ENCODE data around the gene PEAK1.

The PEAK1 gene

GRCh38 chr15:77148191-77148590, 271.7 kb downstream of the PEAK1 start:
- Histone ChIP-seq H3K56ac (ENCODE audit: low read length) (no peak overlapping the region), H3K4me2 (ENCODE audit: low read length) (no peak overlapping the region), H3K36me3 (ENCODE audit: control insufficient read depth, insufficient read depth, low read length) (no peaks in the 10 kb centered on the region), H3K4me1 (ENCODE audit: control insufficient read depth, low read depth, low read length) (peaks cover 5% of the 10 kb centered on the region), H3K4ac (ENCODE audit: low read depth, low read length) (no peak overlapping the region), H2AK5ac (ENCODE audit: low read length) (no peak overlapping the region), H3K23ac (ENCODE audit: low read length) (no peak overlapping the region), H3K4me3 (ENCODE audit: low read length) (no peak overlapping the region), H4K8ac (ENCODE audit: low read depth, low read length) (no peak overlapping the region), H3K27ac (ENCODE audit: low read depth, low read length) (no peak overlapping the region), H3K79me1 (ENCODE audit: low read length) (no peaks in the 10 kb centered on the region), H2BK120ac (ENCODE audit: low read depth, low read length) (no peak overlapping the region), H2BK5ac (ENCODE audit: low read length) (no peak overlapping the region), H3K27me3 (ENCODE audit: insufficient read depth, low read length, poor library complexity) (no peaks in the 10 kb centered on the region), H3K18ac (ENCODE audit: low read length) (no peak overlapping the region), H4K5ac (ENCODE audit: low read length) (no peak overlapping the region), H3K9ac (ENCODE audit: low read length) (no peak overlapping the region), H2BK15ac (replicated peaks; ENCODE audit: low read depth) (no peak overlapping the region), H3K79me2 (ENCODE audit: control insufficient read depth, insufficient read depth, low read length) (no peaks in the 10 kb centered on the region)
- WGBS (ENCODE audit: extremely low coverage, insufficient coverage, low lambda C conversion rate) = no CpG with 5 or more reads among the region's 2 CpGs
- DNase-seq = no peak

DNA sequence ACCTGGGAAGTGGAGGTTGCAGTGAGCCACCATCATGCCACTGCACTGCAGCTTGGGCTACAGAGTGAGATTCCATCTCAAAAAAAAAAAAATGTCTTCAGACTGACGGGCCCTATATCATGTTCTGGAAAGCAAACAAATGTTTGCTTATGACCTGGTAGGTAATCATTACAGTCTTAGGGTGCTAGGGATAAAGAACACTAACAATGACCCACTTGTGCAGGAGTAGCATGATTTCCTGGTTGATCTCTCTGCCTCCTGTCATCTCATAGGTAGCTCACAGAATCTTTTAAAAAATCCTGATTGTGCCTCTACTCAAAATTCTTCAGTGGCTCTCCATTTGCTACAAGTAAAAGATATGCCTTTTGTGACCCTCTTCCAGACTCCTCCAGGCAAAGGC, 274.5 kb downstream of the PEAK1 start:
- no CpG with 5 or more reads among the region's 1 CpG for WGBS (ENCODE audit: extremely low coverage, insufficient coverage, low lambda C conversion rate)
- Histone ChIP-seq H3K18ac (ENCODE audit: low read length) (no peak overlapping the region), H3K4me1 (ENCODE audit: control insufficient read depth, low read depth, low read length) (peaks cover 5% of the 10 kb centered on the region), H3K56ac (ENCODE audit: low read length) (no peak overlapping the region), H4K5ac (ENCODE audit: low read length) (no peak overlapping the region), H2BK15ac (replicated peaks; ENCODE audit: low read depth) (no peak overlapping the region), H3K79me2 (ENCODE audit: control insufficient read depth, insufficient read depth, low read length) (no peaks in the 10 kb centered on the region), H2BK5ac (ENCODE audit: low read length) (no peak overlapping the region), H3K4me2 (ENCODE audit: low read length) (no peak overlapping the region), H3K36me3 (ENCODE audit: control insufficient read depth, insufficient read depth, low read length) (no peaks in the 10 kb centered on the region), H3K4me3 (ENCODE audit: low read length) (no peak overlapping the region), H2AK5ac (ENCODE audit: low read length) (no peak overlapping the region), H2BK120ac (ENCODE audit: low read depth, low read length) (no peak overlapping the region), H3K23ac (ENCODE audit: low read length) (no peak overlapping the region), H4K8ac (ENCODE audit: low read depth, low read length) (no peak overlapping the region), H3K27ac (ENCODE audit: low read depth, low read length) (no peak overlapping the region), H3K79me1 (ENCODE audit: low read length) (no peaks in the 10 kb centered on the region), H3K4ac (ENCODE audit: low read depth, low read length) (no peak overlapping the region), H3K9ac (ENCODE audit: low read length) (no peak overlapping the region), H3K27me3 (ENCODE audit: insufficient read depth, low read length, poor library complexity) (no peaks in the 10 kb centered on the region)
- no peak for DNase-seq

DNA sequence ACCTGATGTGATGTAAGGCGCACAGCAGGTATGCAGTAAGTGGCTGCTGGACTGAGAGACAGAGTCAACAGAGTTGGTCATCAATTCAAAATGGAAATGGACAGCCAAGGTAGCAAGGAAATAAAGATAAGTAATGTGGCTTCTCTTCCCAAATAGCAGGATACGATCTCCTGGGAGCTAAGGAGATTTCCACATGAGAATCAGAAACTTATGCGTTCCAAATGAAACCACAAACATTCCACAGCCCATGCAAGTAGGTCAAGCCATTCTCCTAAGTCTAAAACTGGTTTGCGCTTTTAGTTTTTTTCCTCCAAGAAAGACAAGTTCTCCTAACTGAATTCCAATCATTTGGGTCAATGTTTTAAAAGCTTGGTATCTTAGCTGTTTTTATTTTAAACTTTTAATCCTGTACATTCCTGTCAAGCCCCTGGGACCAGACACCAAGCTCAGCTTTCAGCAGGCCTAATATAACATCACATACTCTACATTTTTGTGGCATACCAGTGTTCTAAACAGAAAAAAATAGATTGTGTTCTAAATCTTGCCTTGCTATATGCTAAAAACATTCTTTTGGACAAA, 275.3 kb downstream of the PEAK1 start:
- Histone ChIP-seq H3K56ac (ENCODE audit: low read length) (no peak overlapping the region), H4K5ac (ENCODE audit: low read length) (no peak overlapping the region), H3K4ac (ENCODE audit: low read depth, low read length) (no peak overlapping the region), H3K4me1 (ENCODE audit: control insufficient read depth, low read depth, low read length) (peaks cover 5% of the 10 kb centered on the region), H3K23ac (ENCODE audit: low read length) (no peak overlapping the region), H3K4me2 (ENCODE audit: low read length) (no peak overlapping the region), H2BK5ac (ENCODE audit: low read length) (no peak overlapping the region), H2AK5ac (ENCODE audit: low read length) (no peak overlapping the region), H3K9ac (ENCODE audit: low read length) (no peak overlapping the region), H3K36me3 (ENCODE audit: control insufficient read depth, insufficient read depth, low read length) (no peaks in the 10 kb centered on the region), H3K27me3 (ENCODE audit: insufficient read depth, low read length, poor library complexity) (no peaks in the 10 kb centered on the region), H4K8ac (ENCODE audit: low read depth, low read length) (no peak overlapping the region), H3K79me2 (ENCODE audit: control insufficient read depth, insufficient read depth, low read length) (no peaks in the 10 kb centered on the region), H3K18ac (ENCODE audit: low read length) (no peak overlapping the region), H3K27ac (ENCODE audit: low read depth, low read length) (no peak overlapping the region), H3K79me1 (ENCODE audit: low read length) (no peaks in the 10 kb centered on the region), H2BK120ac (ENCODE audit: low read depth, low read length) (no peak overlapping the region), H2BK15ac (replicated peaks; ENCODE audit: low read depth) (no peak overlapping the region), H3K4me3 (ENCODE audit: low read length) (no peak overlapping the region)
- WGBS (ENCODE audit: extremely low coverage, insufficient coverage, low lambda C conversion rate) = no CpG with 5 or more reads among the region's 4 CpGs
- peak; percentile 53 for DNase-seq

- Histone ChIP-seq H2AK5ac (ENCODE audit: low read length) (no peak overlapping the region), H4K5ac (ENCODE audit: low read length) (no peak overlapping the region), H3K79me1 (ENCODE audit: low read length) (no peaks in the 10 kb centered on the region), H3K27me3 (ENCODE audit: insufficient read depth, low read length, poor library complexity) (no peaks in the 10 kb centered on the region), H3K9ac (ENCODE audit: low read length) (no peak overlapping the region), H3K23ac (ENCODE audit: low read length) (no peak overlapping the region), H3K27ac (ENCODE audit: low read depth, low read length) (no peak overlapping the region), H3K36me3 (ENCODE audit: control insufficient read depth, insufficient read depth, low read length) (no peaks in the 10 kb centered on the region), H3K79me2 (ENCODE audit: control insufficient read depth, insufficient read depth, low read length) (no peaks in the 10 kb centered on the region), H3K4me3 (ENCODE audit: low read length) (no peak overlapping the region), H3K18ac (ENCODE audit: low read length) (no peak overlapping the region), H2BK15ac (replicated peaks; ENCODE audit: low read depth) (no peak overlapping the region), H2BK120ac (ENCODE audit: low read depth, low read length) (no peak overlapping the region), H3K4ac (ENCODE audit: low read depth, low read length) (no peak overlapping the region), H3K4me2 (ENCODE audit: low read length) (no peak overlapping the region), H4K8ac (ENCODE audit: low read depth, low read length) (no peak overlapping the region), H2BK5ac (ENCODE audit: low read length) (no peak overlapping the region), H3K56ac (ENCODE audit: low read length) (no peak overlapping the region), H3K4me1 (ENCODE audit: control insufficient read depth, low read depth, low read length) (peaks cover 5% of the 10 kb centered on the region)
- no CpG with 5 or more reads among the region's 2 CpGs for WGBS (ENCODE audit: extremely low coverage, insufficient coverage, low lambda C conversion rate)
- DNase-seq = peak; percentile 42
These were observed 275.9 kb downstream of the PEAK1 start for GRCh38 chr15:77144026-77144425.

GRCh38 chr15:77143616-77144015, 276.3 kb downstream of the PEAK1 start:
- H3K4me1 ChIP-seq (ENCODE audit: control insufficient read depth, low read depth, low read length) = peaks cover 5% of the 10 kb centered on the region
- H3K23ac ChIP-seq (ENCODE audit: low read length) = no peak overlapping the region
- no peak overlapping the region for H4K8ac ChIP-seq (ENCODE audit: low read depth, low read length)
- no peak overlapping the region for H2BK15ac ChIP-seq (replicated peaks; ENCODE audit: low read depth)
- no peak overlapping the region for H2BK120ac ChIP-seq (ENCODE audit: low read depth, low read length)
- no peak overlapping the region for H4K5ac ChIP-seq (ENCODE audit: low read length)
- H3K79me2 ChIP-seq (ENCODE audit: control insufficient read depth, insufficient read depth, low read length) = no peaks in the 10 kb centered on the region
- H3K9ac ChIP-seq (ENCODE audit: low read length) = no peak overlapping the region
- no peak overlapping the region for H3K27ac ChIP-seq (ENCODE audit: low read depth, low read length)
- no peak overlapping the region for H3K4me2 ChIP-seq (ENCODE audit: low read length)
- H3K27me3 ChIP-seq (ENCODE audit: insufficient read depth, low read length, poor library complexity) = no peaks in the 10 kb centered on the region
- H3K79me1 ChIP-seq (ENCODE audit: low read length) = no peaks in the 10 kb centered on the region
- no peak overlapping the region for H2BK5ac ChIP-seq (ENCODE audit: low read length)
- no peak for DNase-seq
- H2AK5ac ChIP-seq (ENCODE audit: low read length) = no peak overlapping the region
- no peaks in the 10 kb centered on the region for H3K36me3 ChIP-seq (ENCODE audit: control insufficient read depth, insufficient read depth, low read length)
- H3K4me3 ChIP-seq (ENCODE audit: low read length) = no peak overlapping the region
- H3K4ac ChIP-seq (ENCODE audit: low read depth, low read length) = no peak overlapping the region
- no peak overlapping the region for H3K56ac ChIP-seq (ENCODE audit: low read length)
- no peak overlapping the region for H3K18ac ChIP-seq (ENCODE audit: low read length)

DNA sequence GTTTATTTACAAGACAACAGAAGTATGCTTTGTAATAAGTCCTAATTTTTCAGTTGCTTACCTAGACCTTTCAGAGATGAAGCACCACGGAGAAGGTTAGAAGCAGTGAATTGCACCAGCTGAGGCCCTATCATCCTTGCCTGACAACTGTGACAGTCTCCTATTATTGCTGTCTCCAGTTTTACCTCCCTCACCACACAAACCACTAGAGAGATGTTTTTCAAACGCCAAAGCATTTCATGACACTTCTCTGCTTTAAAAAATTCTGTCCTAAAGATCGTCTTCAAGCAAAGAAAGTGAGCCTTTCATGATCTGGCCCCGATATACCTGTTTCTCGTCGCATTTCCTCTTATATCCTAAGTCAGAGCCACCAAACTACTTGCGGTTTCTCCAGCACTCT, 276.7 kb downstream of the PEAK1 start:
- no peak overlapping the region for H3K18ac ChIP-seq (ENCODE audit: low read length)
- no peaks in the 10 kb centered on the region for H3K36me3 ChIP-seq (ENCODE audit: control insufficient read depth, insufficient read depth, low read length)
- no peak overlapping the region for H4K8ac ChIP-seq (ENCODE audit: low read depth, low read length)
- H3K4me1 ChIP-seq (ENCODE audit: control insufficient read depth, low read depth, low read length) = peaks cover 5% of the 10 kb centered on the region
- H3K56ac ChIP-seq (ENCODE audit: low read length) = no peak overlapping the region
- H2BK15ac ChIP-seq (replicated peaks; ENCODE audit: low read depth) = no peak overlapping the region
- no peak overlapping the region for H3K4me2 ChIP-seq (ENCODE audit: low read length)
- no peak overlapping the region for H3K23ac ChIP-seq (ENCODE audit: low read length)
- no peak overlapping the region for H2BK5ac ChIP-seq (ENCODE audit: low read length)
- no peak overlapping the region for H3K4ac ChIP-seq (ENCODE audit: low read depth, low read length)
- H3K79me1 ChIP-seq (ENCODE audit: low read length) = no peaks in the 10 kb centered on the region
- H3K27ac ChIP-seq (ENCODE audit: low read depth, low read length) = no peak overlapping the region
- no peak overlapping the region for H4K5ac ChIP-seq (ENCODE audit: low read length)
- no peak overlapping the region for H2AK5ac ChIP-seq (ENCODE audit: low read length)
- no peak overlapping the region for H3K4me3 ChIP-seq (ENCODE audit: low read length)
- no peaks in the 10 kb centered on the region for H3K27me3 ChIP-seq (ENCODE audit: insufficient read depth, low read length, poor library complexity)
- no peak overlapping the region for H2BK120ac ChIP-seq (ENCODE audit: low read depth, low read length)
- H3K9ac ChIP-seq (ENCODE audit: low read length) = no peak overlapping the region
- no CpG with 5 or more reads among the region's 7 CpGs for WGBS (ENCODE audit: extremely low coverage, insufficient coverage, low lambda C conversion rate)
- DNase-seq = no peak
- H3K79me2 ChIP-seq (ENCODE audit: control insufficient read depth, insufficient read depth, low read length) = no peaks in the 10 kb centered on the region

Measured in mesendoderm (in vitro differentiated cells).